ENCODE measurements around the gene DLAT.
"Not testable (repeated sequence)": the region's sequence is repeated elsewhere in the genome, so short reads cannot be mapped to it uniquely, and the experiment has no call there.

DLAT gene

GRCh38 chr11:112024773-112025678 is at the start of gene DLAT:
TSS of gene DLAT (plus strand) at chr11:112025408. CDS start at chr11:112025473, 65 bp downstream.
- DNase-seq: peak; percentile 87

GRCh38 chr11:111976119-111976766 is 49.0 kb upstream of the DLAT start:
- no peak for DNase-seq

GRCh38 chr11:111976767-111977145 is 48.5 kb upstream of the DLAT start:
- no peak for DNase-seq

- DNase-seq: no peak
Measured at GRCh38 chr11:111977146-111978027, 47.8 kb upstream of the DLAT start.

GRCh38 chr11:111978028-111978771 is 47.0 kb upstream of the DLAT start:
- no peak for DNase-seq

- DNase-seq: no peak
Measured at GRCh38 chr11:111980062-111980461, 45.1 kb upstream of the DLAT start.

GRCh38 chr11:111981270-111981669 is 43.9 kb upstream of the DLAT start:
- no peak for DNase-seq

- peak; percentile 62 for DNase-seq
Measured at GRCh38 chr11:111982019-111982464, 43.2 kb upstream of the DLAT start.

- DNase-seq: no peak
Measured at GRCh38 chr11:111982541-111983186, 42.5 kb upstream of the DLAT start.

- no peak for DNase-seq
Measured at GRCh38 chr11:111983187-111983986, 41.8 kb upstream of the DLAT start.

GRCh38 chr11:111986589-111986988 is 38.6 kb upstream of the DLAT start:
- DNase-seq: no peak

- no peak for DNase-seq
Measured at GRCh38 chr11:111990381-111990780, 34.8 kb upstream of the DLAT start.

GRCh38 chr11:111992206-111992855 is 32.9 kb upstream of the DLAT start:
- DNase-seq: no peak

- no peak for DNase-seq
Measured at GRCh38 chr11:111996129-111996528, 29.1 kb upstream of the DLAT start.

- not testable (repeated sequence) for DNase-seq
Measured at GRCh38 chr11:111996669-111997068, 28.5 kb upstream of the DLAT start.

GRCh38 chr11:111999111-111999510 is 26.1 kb upstream of the DLAT start:
- no peak for DNase-seq

GRCh38 chr11:112000703-112001102 is 24.5 kb upstream of the DLAT start:
- DNase-seq: no peak

GRCh38 chr11:112002491-112003216 is 22.6 kb upstream of the DLAT start:
- no peak for DNase-seq

- DNase-seq: peak; percentile 18
Measured at GRCh38 chr11:112004389-112004788, 20.8 kb upstream of the DLAT start.

Data from CD4-positive, alpha-beta T cell treated with Interleukin-21 for 1 hour (primary cell).